Measurements from ENCODE around the gene FADS3.
"Not testable (repeated sequence)": the region's sequence is repeated elsewhere in the genome, so short reads cannot be mapped to it uniquely, and the experiment has no call there.

The FADS3 gene

GRCh38 chr11:61885784-61886580 lies 5.4 kb downstream of the FADS3 start:
- no peak for DNase-seq (ENCODE audit: low read depth, low spot score)
- CTCF ChIA-PET: interaction anchor here (1.7 to 17.1 kb wide), 7 partner anchors 13 to 222 kb away, joined by 6 to 233 read pairs (median 67); partner anchors contain the start of gene BEST1
- no peak overlapping the region for H3K4me3 ChIP-seq (ENCODE audit: low read depth, low read length)
- no peak for TF ChIP-seq CTCF (IDR thresholded peaks at IDR 0.05; ENCODE audit: insufficient read depth, low read length, missing control alignments)
- POLR2A ChIA-PET: no interaction called here

- no peak for TF ChIP-seq CTCF (IDR thresholded peaks at IDR 0.05; ENCODE audit: insufficient read depth, low read length, missing control alignments)
- DNase-seq (ENCODE audit: low read depth, low spot score): no peak
- no peak overlapping the region for H3K4me3 ChIP-seq (ENCODE audit: low read depth, low read length)
- ChIA-PET POLR2A (no interaction called here), CTCF (interaction anchor here (1.7 to 17.1 kb wide), 6 partner anchors 14 to 222 kb away, joined by 6 to 233 read pairs (median 73); partner anchors contain the start of gene BEST1)
Measured at GRCh38 chr11:61885166-61885778, 6.1 kb downstream of the FADS3 start.

- TF ChIP-seq CTCF (IDR thresholded peaks at IDR 0.05; ENCODE audit: insufficient read depth, low read length, missing control alignments): no peak
Measured at GRCh38 chr11:61883947-61884346, 7.4 kb downstream of the FADS3 start.

GRCh38 chr11:61883327-61883726 lies 8.0 kb downstream of the FADS3 start:
- ChIA-PET POLR2A (no interaction called here), CTCF (interaction anchor here (1.0 to 17.1 kb wide), 8 partner anchors 12 to 229 kb away, joined by 3 to 233 read pairs (median 56); partner anchors contain the start of gene BEST1)
- H3K4me3 ChIP-seq (ENCODE audit: low read depth, low read length): no peak overlapping the region
- TF ChIP-seq CTCF (IDR thresholded peaks at IDR 0.05; ENCODE audit: insufficient read depth, low read length, missing control alignments): no peak
- no peak for DNase-seq (ENCODE audit: low read depth, low spot score)

More at GRCh38 chr11:61883947-61884346, 7.4 kb downstream of the FADS3 start:
- DNase-seq (ENCODE audit: low read depth, low spot score): no peak
- no peak overlapping the region for H3K4me3 ChIP-seq (ENCODE audit: low read depth, low read length)
- ChIA-PET POLR2A (no interaction called here), CTCF (interaction anchor here (1.0 to 17.1 kb wide), 7 partner anchors 12 to 224 kb away, joined by 3 to 233 read pairs (median 67); partner anchors contain the start of gene BEST1)

GRCh38 chr11:61882879-61883278 lies 8.5 kb downstream of the FADS3 start:
- ChIA-PET CTCF (interaction anchor here (1.0 to 17.1 kb wide), 9 partner anchors 11 to 229 kb away, joined by 3 to 233 read pairs (median 44); partner anchors contain the start of gene BEST1), POLR2A (no interaction called here)
- TF ChIP-seq CTCF (IDR thresholded peaks at IDR 0.05; ENCODE audit: insufficient read depth, low read length, missing control alignments): no peak
- H3K4me3 ChIP-seq (ENCODE audit: low read depth, low read length): no peak overlapping the region
- DNase-seq (ENCODE audit: low read depth, low spot score): no peak

- not testable (repeated sequence) for DNase-seq (ENCODE audit: low read depth, low spot score); H3K4me3 ChIP-seq (ENCODE audit: low read depth, low read length)
- CTCF ChIA-PET: interaction anchor here (0.9 to 17.1 kb wide), 11 partner anchors 11 to 230 kb away, joined by 3 to 233 read pairs (median 21); partner anchors contain the start of gene BEST1
- POLR2A ChIA-PET: interaction anchor here (1.1 to 1.6 kb wide), 2 partner anchors 8 to 11 kb away, joined by 3 to 6 read pairs; no protein-coding TSS in a partner anchor
Measured at GRCh38 chr11:61882267-61882666, 9.1 kb downstream of the FADS3 start.
